Loucy (cell line): ENCODE measurements around the gene FEZ2.

Source experiments
- H2AFZ ChIP-seq: fragments of 200-600 bp; sonication (generic); 2 replicates; pipeline ENCODE4 v1.6.0; 2016; ENCODE audit warnings: antibody characterized with exemption, mild to moderate bottlenecking, low read length, moderate library complexity
- H3F3A ChIP-seq: fragments of 200-600 bp; 2 replicates; pipeline ENCODE4 v1.6.0; 2016; ENCODE audit warnings: antibody characterized with exemption, low read depth, mild to moderate bottlenecking
- H3K27me3 ChIP-seq: fragments of 200-600 bp; sonication (generic); 2 replicates; pipeline ENCODE4 v1.6.1; 2014; ENCODE audit warnings: low read length, mild to moderate bottlenecking; ENCODE audit not compliant: insufficient read depth, poor library complexity, severe bottlenecking
- H3K36me3 ChIP-seq: fragments of 200-600 bp; sonication (generic); 2 replicates; pipeline ENCODE4 v1.6.1; 2016; ENCODE audit warnings: low read length; ENCODE audit not compliant: insufficient read depth
- H3K4me1 ChIP-seq: fragments of 200-600 bp; sonication (generic); 2 replicates; pipeline ENCODE4 v1.5.1; 2014; ENCODE audit warnings: low read length, mild to moderate bottlenecking; ENCODE audit not compliant: insufficient read depth, poor library complexity, severe bottlenecking
- H3K4me2 ChIP-seq: fragments of 200-600 bp; sonication (generic); 2 replicates; pipeline ENCODE4 v1.6.0; 2014; ENCODE audit warnings: antibody characterized with exemption, low read length, low read depth, mild to moderate bottlenecking; ENCODE audit not compliant: poor library complexity, severe bottlenecking
- H3K4me3 ChIP-seq: fragments of 200-600 bp; sonication (generic); 2 replicates; pipeline ENCODE4 v1.5.1; 2014; ENCODE audit warnings: low read length, mild to moderate bottlenecking, mixed read lengths; ENCODE audit not compliant: poor library complexity, severe bottlenecking
- H3K79me2 ChIP-seq: fragments of 200-600 bp; sonication (generic); 2 replicates; pipeline ENCODE4 v1.6.1; 2014; ENCODE audit warnings: low read length; ENCODE audit not compliant: insufficient read depth
- H3K9ac ChIP-seq: fragments of 200-600 bp; sonication (generic); 2 replicates; pipeline ENCODE4 v1.6.0; 2014; ENCODE audit warnings: mild to moderate bottlenecking, low read depth, low read length, moderate library complexity; ENCODE audit not compliant: poor library complexity, severe bottlenecking
- H3K9me2 ChIP-seq: fragments of 200-600 bp; sonication (generic); replicated peaks from 2 replicates; pipeline ENCODE4 v1.6.1; 2016; ENCODE audit warnings: low read depth, low read length, mixed read lengths
- H3K9me3 ChIP-seq: fragments of 200-600 bp; sonication (generic); 2 replicates; pipeline ENCODE4 v1.6.1; 2014; ENCODE audit warnings: mild to moderate bottlenecking, antibody characterized with exemption, low read length, low read depth; ENCODE audit not compliant: insufficient read depth
- H4K20me1 ChIP-seq: fragments of 200-600 bp; sonication (generic); 2 replicates; pipeline ENCODE4 v1.6.0; 2014; ENCODE audit warnings: antibody characterized with exemption, low read length, mild to moderate bottlenecking; ENCODE audit not compliant: insufficient read depth, poor library complexity, severe bottlenecking
- EZH2phosphoT487 ChIP-seq: fragments of 200-600 bp; IDR thresholded peaks from 2 replicates; pipeline ENCODE4 v1.6.1; 2018; ENCODE audit warnings: antibody characterized with exemption, mild to moderate bottlenecking, moderate library complexity, borderline replicate concordance
- TF ChIP-seq, protein P1 (sequence below): fragments of 200-600 bp; sonication (generic); conservative IDR thresholded peaks from 2 replicates; pipeline ENCODE4 v1.5.1; 2014; ENCODE audit warnings: mild to moderate bottlenecking, antibody characterized with exemption, low read length

The FEZ2 gene

DNA sequence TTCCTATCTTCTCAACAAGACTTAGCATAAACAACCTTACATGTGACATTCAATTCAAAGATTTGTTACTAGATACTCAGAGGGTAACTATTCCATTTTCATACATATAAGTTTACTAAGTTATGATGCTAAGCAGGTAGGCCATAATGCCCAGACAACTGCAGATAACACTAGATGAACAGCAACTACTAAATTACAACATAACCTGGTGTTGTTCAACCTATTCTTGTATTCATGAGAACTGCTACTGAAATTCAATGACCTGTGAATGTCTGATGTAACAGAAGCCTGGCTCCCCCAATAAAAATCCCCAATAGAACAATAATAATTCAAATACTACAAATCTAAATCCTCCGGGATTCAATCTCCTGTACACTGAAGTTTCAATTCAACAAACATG, 24.8 kb downstream of the FEZ2 start:
- Histone ChIP-seq H4K20me1 (peaks cover 3% of the 10 kb centered on the region), H3K9me3 (no peaks in the 10 kb centered on the region), H3F3A (no peaks in the 10 kb centered on the region), H3K36me3 (peaks cover 48% of the 10 kb centered on the region; the same call in 1 of the 2 replicates), H2AFZ (no peak overlapping the region), H3K4me1 (peaks cover 6% of the 10 kb centered on the region), H3K4me2 (no peak overlapping the region), H3K9me2 (no peaks in the 10 kb centered on the region), H3K4me3 (no peak overlapping the region), H3K27me3 (no peaks in the 10 kb centered on the region), H3K9ac (no peak overlapping the region), H3K79me2 (no peaks in the 10 kb centered on the region; the same call in 1 of the 2 replicates)
- TF ChIP-seq EZH2phosphoT487: no peak
- TF ChIP-seq, protein P1, sequence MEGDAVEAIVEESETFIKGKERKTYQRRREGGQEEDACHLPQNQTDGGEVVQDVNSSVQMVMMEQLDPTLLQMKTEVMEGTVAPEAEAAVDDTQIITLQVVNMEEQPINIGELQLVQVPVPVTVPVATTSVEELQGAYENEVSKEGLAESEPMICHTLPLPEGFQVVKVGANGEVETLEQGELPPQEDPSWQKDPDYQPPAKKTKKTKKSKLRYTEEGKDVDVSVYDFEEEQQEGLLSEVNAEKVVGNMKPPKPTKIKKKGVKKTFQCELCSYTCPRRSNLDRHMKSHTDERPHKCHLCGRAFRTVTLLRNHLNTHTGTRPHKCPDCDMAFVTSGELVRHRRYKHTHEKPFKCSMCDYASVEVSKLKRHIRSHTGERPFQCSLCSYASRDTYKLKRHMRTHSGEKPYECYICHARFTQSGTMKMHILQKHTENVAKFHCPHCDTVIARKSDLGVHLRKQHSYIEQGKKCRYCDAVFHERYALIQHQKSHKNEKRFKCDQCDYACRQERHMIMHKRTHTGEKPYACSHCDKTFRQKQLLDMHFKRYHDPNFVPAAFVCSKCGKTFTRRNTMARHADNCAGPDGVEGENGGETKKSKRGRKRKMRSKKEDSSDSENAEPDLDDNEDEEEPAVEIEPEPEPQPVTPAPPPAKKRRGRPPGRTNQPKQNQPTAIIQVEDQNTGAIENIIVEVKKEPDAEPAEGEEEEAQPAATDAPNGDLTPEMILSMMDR: no peak

DNA sequence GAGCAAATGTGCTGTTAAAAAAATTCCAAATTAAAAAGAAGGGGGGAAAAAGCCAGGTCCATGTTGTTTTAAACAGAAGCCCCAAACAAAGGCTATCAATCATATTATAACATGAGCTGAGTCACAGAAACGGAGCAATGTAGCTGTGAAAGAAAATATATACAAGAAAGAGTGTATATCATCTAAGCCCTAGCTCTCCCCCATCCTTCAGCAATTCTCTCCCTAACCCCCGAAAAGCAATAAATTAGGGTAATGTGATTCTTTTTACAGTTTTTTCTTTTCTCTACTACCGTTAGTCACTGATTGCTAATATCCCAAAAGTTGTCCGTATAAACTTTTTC, 25.3 kb downstream of the FEZ2 start:
- Histone ChIP-seq H4K20me1 (peaks cover 3% of the 10 kb centered on the region), H3K4me3 (no peak overlapping the region), H3K9ac (no peak overlapping the region), H3K4me1 (peaks cover 6% of the 10 kb centered on the region), H3K36me3 (peaks cover 43% of the 10 kb centered on the region; the same call in 1 of the 2 replicates), H3K9me3 (no peaks in the 10 kb centered on the region), H2AFZ (no peak overlapping the region), H3K9me2 (no peaks in the 10 kb centered on the region), H3K27me3 (no peaks in the 10 kb centered on the region), H3K4me2 (no peak overlapping the region), H3F3A (no peaks in the 10 kb centered on the region), H3K79me2 (no peaks in the 10 kb centered on the region; the same call in 1 of the 2 replicates)
- no peak for TF ChIP-seq EZH2phosphoT487
- TF ChIP-seq, protein P1: no peak

DNA sequence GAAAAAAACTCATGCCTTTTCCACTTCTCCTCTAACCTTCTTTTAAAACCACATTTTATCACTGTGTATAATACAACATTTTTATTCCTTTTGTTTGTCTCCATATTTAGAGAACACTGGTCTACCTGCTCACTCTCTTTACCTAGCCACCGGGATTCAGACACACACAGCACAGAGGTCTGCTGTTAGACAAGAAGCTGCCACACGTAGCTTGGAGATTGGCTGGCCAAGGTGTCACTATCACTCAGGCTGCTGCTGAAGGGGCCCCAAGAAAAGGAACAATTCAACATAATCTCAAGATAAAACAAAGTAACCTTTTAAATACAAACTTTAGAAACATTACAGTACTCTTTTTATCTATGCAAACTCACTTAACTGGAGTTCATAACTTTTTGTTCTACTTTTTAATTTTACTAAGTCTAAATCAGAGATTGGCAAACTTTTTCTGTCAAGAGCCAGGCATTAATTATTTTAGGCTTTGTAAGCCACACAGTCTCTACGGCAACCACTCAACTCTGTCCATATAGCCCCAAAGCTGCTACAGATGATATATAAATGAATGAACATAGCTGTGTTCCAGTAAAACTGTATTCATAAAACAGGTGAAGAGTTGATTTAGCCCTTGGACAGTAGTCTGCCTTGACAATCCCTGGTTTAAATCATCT, 25.8 kb downstream of the FEZ2 start:
- Histone ChIP-seq H3K9me2 (no peaks in the 10 kb centered on the region), H3K4me1 (peaks cover 6% of the 10 kb centered on the region), H3K27me3 (no peaks in the 10 kb centered on the region), H3K4me3 (no peak overlapping the region), H3K9ac (no peak overlapping the region), H3K36me3 (peaks cover 40% of the 10 kb centered on the region; the same call in 1 of the 2 replicates), H3F3A (no peaks in the 10 kb centered on the region), H2AFZ (no peak overlapping the region), H3K9me3 (no peaks in the 10 kb centered on the region), H3K4me2 (no peak overlapping the region), H4K20me1 (peaks cover 3% of the 10 kb centered on the region), H3K79me2 (no peaks in the 10 kb centered on the region; the same call in 1 of the 2 replicates)
- TF ChIP-seq, protein P1: no peak
- TF ChIP-seq EZH2phosphoT487: no peak
